HG03558 (cell line): ENCODE measurements around the gene SUPV3L1.

Source experiments
- ATAC-seq: cut with Tn5 transposase; IDR thresholded peaks from one replicate; pipeline ENCODE4 v1.9.1; 2021; ENCODE audit warnings: moderate number of reproducible peaks; ENCODE audit not compliant: unreplicated experiment; ENCODE audit errors: extremely low read depth

Gene SUPV3L1

DNA sequence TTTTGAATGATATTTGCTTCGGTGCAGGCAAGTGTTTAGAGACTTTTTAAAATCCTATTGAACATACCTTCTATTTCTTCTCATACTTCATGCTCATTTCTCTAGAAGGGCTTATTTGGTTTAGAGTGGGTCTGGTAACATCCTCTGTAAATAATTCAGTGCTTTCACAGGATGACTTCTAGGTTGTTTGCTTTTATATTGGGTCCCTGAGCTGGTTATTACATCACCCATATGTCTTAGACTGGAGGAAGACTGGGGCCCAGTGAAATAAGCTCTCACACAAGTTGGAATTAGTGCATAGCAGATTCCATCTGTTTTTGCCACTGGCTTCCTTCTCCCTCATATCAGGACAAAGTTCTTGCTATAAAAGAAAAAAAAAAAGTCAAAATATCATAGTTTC, 6.5 kb downstream of the SUPV3L1 start:
- no peak for ATAC-seq

DNA sequence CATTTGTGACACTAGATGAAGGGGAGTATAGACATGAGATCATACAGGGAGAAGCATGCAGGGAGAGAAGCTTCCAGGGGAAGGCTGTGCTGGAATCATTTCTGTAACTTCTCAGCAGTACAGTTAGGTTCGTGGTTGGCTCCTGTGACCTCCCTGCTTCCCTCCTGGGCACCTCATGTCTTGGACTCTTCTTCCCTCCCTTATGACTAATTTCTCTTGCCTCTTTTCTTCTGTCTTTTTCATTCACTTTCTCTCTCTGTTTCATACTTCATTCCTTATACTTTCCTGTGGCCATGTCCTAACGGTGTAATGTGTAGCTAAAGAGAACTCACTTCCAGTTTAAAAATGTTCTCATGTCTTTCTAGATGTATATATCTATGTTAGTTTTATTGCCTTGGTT, 21.0 kb downstream of the SUPV3L1 start:
- no peak for ATAC-seq

DNA sequence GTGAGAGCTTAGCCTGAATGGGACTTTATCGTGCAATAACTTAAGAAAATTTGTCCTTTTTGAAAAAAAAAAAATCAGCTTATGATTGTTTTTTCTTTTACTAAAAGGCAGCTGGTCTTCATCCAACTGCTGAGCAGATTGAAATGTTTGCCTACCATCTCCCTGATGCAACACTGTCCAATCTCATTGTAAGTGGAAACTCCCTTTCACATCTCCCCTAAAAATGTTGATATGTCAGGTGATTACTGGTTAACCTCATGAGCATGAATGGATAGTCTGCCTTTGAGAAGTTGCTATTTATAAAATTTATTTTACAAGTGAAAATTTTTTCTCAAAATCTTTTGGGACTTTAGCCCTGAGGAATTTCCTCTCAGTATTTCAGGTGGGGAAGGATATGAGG, 22.3 kb downstream of the SUPV3L1 start:
- ATAC-seq: no peak

DNA sequence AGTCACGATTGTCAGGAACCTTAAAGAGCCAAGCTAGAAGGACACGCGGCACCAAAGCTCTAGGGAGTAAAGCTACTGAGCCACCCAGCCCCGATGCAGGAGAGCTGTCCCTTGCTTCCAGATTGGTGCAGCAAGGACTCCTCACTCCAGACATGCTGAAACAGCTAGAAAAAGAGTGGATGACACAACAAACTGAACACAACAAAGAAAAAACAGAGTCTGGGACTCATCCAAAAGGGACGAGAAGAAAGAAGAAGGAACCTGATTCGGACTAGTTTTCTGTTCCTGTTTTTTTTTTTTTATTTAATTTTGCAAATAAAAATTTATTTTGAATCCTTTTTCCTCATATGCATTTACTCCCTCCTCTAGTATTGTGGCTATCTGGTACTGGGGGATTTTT, 28.7 kb downstream of the SUPV3L1 start:
- ATAC-seq: no peak

DNA sequence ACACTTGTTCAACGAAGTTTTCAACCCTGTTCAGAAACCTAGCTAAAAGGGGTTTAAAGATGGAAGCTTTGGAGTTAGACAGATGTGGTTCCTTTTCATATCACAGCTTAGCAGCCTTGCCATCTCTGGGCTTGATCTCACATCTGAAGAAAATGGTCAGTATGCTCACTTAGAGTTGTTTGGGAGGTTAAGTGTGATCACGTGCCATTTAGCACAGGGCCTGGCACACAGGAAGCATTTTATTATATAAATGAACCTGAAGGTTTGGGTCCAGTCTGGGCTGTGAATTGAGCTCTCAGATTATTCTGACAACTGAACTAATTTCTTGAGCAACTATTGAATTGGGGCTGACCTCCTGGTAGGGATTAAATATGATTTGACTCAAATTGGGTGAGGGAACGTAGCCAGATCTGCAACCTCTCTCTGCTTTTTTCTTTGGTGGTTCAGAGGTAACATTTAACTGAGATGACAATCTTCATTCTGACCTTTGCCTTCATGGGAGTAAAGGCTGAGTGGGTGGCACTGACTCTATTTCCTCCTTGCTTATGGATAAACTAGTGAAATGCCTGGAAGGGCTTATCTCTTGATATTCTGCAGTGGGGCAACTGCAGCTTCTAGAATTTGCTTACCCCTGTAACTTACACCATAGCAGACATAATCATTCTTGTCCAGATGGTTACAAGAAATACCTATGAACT, 29.9 kb downstream of the SUPV3L1 start:
- no peak for ATAC-seq

DNA sequence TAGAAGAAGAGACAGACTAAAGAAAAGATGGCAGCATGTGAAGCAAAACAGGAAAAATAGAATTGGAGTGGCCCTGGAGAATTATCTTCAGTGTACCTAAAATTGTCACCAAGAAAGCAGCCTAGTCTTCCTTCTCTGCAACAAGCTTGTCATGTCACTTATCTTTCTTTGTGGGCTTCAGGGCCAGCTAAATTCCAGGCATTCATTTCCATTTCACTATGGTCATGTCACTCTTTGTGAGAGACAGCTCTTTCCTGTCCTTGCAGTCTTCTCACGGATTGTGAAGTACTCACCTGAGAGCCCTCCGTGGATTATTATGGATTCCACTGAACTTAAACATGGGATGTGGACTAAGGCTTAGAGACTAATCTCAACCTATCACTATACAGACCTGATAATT, 31.1 kb downstream of the SUPV3L1 start:
- ATAC-seq: no peak

DNA sequence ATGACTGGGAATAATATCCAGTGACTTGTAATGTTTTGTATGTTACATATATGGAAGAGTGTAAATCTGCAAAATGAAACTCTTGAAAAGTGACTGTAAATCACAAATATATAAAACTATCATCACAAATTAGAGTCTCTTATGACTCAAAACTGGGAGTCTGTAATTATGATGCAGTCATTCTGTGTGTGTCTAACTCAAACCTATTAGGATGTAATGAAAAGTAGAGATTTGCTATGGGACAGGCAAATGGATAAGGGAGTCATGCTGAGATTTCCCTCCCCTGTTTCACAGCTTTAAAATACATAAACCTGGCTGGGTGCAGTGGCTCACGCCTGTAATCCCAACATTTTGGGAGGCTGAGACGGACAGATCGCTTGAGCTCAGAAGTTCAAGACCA, 31.5 kb downstream of the SUPV3L1 start:
- ATAC-seq: no peak

DNA sequence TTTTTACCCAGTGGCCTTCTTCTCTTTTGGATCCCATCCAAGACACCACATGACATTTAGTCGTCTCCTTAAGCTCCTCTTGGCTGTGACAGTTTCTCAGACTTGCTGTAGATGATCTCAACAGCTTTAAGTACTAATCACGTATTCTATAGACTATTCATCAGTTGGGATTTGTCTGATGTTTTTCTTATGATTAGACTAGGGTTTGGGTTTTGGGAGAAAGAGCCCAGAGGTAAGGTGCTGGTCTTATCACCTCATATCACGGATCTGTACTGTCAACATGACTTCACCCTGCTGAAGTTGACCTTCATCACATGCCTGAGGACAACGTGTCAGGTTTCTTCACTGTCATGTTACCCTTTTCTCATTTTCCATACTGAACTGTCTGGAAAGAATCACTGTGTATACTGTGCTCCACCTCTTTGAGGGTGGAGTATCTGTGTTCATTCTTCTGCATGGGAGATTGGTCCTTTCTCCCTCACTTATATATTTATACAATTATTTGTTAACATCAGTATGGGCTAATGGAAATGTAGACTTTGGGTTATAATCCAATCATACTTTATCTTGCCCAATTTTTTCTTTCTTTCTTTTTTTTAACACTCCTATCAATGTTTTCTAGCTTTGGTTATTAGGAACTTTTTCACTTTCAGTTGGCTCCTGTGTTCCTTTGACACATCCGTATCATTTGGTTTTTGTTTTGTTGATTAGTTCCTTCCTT, 33.7 kb downstream of the SUPV3L1 start:
- no peak for ATAC-seq

DNA sequence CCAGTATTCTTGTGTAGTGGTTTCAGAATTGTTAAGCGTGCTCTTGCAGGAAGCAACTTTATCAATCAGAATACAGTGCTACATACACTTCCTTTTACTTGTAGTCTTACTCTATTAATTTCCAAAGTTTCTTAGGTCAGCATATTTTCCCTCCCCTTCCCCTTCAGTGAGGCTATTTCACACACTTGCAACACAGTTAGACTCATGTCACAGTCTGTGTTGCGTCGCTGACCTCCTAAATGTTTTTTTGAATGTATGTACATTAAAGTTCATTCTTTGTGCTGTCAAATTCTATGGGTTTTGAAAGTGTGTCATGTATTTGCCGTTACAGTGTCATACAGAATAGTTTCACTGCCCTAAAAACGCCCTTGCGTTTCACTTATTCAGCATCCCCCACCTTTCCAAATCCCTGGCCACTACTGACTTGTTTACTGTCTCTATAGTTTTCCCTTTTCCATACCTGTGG, 34.7 kb downstream of the SUPV3L1 start:
- ATAC-seq: no peak

DNA sequence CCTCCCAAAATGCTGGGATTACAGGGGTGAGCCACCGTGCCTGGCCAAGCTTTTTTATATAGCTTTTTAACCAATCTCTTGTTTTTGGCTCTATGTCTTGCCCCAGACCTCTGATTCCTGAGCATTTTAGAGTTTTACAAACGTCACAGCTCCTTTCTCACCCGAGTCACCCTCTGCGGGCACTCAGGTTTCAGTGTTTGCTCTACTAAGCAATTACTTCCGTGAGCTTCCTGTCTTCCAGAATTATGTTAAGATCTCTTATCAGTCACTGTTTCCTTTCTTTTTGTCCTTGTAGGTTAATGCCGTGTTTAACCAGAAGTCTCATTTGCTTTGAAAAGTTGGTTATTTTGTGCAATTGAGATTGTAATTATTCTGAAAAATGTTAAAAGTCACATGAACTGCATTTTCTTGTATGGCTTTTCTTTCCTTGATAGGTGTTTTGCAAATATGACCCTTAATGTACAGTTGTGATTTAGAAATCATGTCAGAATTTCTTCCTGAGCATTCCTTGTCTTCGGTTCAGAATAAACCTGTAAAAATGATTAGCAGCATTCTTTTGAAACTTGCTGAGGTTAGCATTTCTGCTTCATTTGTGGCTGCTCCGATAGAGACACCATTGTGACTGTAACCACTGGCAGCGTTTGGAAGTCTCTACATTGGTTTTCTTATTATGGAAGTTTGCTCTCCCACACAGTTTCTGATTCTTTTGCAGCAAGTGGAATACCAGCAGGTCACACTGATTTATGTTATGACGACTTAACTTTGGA, 35.6 kb downstream of the SUPV3L1 start:
- no peak for ATAC-seq

DNA sequence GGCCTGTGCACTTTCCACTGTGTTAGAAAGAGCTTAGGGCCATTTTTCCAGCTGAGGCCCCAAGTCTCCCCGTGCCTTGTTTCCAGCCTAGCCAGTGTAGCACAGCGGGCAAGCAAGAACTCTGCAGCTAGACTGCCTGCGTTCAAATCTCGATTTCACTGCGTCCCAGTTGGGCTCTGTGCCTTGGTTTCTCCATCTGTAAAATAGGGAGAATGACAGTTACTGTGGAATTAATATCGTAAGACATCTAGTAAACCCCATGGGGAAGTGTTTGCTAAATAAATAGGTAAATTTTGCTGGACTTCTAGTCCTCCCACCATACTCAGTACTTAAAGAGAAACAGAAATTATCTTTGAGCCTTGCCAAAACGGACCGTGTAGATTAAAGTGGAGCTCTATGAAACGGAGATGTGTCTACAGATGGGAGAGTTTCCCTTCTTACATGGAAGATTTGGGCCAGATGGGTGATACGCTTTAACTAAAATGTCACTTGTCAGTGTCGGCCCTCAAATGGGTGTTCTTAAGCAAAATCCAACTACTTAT, 36.6 kb downstream of the SUPV3L1 start:
- ATAC-seq: no peak

DNA sequence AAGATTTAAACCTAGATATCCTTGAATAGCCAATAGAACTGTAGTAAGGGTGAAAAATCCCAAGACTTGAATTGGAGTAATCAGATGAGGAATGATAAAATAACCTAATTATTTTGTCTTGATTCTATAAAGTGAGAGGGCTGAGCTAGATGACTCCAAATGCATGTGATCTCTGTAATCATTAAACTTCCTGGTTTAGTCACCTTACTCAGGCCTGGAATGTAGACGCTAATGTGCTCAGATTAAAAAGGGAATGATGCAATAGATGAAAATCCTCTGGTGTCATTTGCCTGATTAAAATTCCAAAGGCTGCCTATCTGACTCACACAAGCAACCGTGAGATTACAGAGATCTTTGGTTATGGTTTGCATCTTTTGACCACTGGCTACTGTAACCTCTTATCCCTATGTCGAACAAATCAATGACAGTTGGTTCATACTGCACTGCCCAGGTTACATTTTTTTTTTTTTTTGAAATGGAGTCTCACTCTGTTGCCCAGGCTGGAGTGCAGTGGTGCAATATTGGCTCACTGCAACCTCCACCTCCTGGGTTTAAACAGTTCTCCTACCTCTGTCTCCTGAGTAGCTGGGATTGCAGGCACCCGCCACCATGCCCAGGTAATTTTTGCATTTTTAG, 37.2 kb downstream of the SUPV3L1 start:
- ATAC-seq: no peak

DNA sequence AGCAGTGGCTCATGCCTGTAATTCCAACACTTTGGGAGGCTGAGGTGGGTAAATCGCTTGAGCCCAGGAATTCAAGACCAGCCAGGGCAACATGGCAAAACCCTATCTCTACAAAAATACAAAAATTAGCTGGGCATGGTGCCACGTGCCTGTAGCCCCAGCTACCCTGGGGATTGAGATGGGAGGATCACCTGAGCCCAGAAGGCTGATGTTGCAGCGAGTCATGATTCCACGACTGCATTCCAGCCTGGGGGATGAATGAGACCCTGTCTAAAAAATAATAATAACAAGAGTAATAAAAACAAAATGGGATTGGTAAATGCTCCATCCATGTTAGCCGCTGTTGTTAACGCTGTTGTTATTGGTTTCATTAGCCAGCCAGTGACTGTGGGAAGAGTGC, 38.8 kb downstream of the SUPV3L1 start:
- no peak for ATAC-seq

DNA sequence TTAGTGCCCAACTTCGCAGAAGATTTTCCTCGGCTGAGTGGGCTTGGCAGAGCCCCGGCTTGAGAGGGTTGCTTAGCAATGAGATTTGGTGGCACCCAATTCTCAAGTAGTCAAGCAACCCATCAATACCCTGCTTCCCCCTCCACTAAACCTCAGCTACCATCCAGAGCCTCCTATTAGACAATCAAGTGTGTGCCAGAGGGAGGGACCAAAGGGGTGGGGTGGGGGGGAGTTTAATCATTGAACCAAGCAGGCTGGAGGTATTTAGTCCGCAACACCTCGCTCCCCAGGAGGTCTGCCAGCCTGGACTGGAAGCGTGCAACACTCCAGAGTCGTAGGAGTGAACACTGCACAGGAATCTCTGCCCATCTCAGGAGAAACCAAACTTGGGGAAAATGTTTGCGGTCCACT, 40.0 kb downstream of the SUPV3L1 start, which contains the start of gene HKDC1:
Gene HKDC1, plus strand, starts transcription at position 292 of the 411 bp plus-strand sequence. Its CDS starts 104 bp downstream, at position 396.
- no peak for ATAC-seq

DNA sequence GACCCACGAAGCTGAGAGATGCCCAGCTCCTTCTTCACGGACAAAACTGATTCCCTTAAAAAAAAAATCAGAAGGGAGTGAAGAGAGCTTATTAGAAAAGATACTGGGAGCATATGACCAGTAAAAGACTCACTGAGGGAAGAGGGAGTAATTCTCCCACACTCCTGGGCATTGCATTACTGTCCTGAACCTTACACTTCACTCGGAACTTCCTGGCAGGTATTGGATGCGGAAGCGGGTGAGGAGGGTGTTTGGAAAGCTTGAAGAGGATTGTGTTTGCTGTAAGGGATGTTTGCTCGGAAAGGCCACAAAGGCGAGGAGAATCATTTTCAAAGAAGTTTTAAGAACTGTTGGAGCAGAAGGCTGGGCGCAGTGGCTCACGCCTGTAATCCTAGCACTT, 40.5 kb downstream of the SUPV3L1 start:
- no peak for ATAC-seq

DNA sequence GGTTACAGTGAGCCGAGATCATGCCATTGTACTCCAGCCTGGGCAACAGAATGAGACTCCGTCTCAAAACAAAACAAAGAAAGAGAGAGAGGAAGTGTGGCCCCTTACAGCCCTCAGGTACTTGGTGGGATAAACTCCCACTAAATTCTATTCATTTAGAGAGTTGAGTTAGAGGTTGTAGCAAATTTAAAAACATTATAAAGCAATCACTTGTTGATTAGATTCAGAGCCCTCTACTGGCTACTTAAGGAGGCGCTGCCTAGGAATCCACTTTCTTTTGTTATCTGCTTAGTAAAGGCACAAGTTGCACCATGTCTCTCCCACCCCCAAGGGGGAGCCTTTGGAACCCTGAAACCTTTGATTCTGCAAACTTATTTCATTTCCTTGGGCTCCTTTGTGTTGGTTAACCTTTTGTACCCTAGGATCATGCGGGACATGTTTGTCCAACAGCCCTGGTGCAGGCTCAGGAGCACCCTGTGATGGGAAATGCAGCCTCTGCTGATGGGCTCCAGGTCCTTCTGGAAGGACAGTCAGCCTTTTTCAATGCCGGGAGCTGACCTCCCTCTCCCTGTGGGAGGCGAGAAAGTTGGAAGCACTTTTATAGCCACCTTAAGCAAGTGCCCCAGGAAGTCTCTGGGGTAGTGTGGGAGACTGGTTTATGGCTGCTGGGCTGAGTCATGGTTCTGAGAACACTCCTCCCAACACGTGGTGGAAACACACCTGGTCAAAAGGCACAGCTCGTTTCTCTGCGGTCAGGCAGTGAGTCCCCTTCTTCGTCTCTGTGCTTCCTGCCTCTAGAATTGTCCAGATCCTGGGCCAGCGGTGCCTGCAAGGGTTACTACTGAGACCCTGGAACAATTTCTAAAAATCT, 42.4 kb downstream of the SUPV3L1 start:
- ATAC-seq: peak; percentile 96

DNA sequence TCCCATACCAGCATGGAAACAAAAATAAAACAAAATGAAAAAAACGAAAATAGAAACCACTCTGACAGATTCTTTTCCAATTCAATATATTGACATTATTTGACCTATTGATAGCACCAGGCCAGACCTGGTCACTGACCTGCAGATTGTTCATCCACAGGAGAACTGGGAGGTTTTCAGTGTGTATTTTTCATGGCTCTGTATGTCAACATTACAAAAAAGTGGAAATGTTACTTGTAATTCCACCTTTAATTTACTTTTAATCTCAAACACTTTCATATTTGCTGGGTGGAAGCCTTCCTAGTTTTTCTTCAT, 43.0 kb downstream of the SUPV3L1 start:
- peak; percentile 6 for ATAC-seq

DNA sequence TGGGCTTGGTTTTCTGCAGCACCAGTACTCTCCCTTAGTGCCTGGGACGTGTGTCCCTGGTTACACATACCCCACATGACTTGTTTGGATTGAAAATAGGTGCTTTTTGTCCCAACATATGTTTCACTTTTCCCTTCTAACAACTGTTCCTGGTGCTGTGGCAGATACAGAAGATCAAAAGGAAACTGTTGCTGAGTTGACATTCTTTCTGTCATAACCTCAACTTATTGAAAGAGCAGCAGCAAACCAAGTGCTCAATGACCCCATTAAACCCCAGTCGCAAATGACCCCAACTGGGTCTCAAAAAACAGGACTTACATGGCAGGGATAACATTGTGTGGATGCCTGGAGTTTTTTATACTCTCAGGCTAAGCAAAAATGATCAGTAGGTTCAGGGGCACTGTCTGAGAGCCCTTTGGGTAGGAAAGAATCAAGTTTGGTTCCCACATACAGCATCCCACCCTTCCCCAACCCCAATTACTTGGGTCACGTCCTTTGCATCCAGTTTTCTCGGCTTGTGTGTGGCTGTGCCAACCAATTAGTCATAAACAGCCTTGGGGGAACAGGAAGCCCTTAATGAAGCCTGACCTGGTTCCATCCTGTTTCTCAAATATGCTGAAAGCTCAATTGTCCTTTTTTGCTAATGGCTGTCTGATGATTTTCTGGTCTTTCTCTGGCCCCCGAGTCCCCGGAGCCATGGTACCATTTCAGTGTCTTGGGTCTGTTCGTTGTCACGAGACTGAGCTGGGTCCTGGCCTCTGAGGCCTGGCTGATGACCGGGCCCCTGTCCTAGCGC, 45.0 kb downstream of the SUPV3L1 start:
- no peak for ATAC-seq

DNA sequence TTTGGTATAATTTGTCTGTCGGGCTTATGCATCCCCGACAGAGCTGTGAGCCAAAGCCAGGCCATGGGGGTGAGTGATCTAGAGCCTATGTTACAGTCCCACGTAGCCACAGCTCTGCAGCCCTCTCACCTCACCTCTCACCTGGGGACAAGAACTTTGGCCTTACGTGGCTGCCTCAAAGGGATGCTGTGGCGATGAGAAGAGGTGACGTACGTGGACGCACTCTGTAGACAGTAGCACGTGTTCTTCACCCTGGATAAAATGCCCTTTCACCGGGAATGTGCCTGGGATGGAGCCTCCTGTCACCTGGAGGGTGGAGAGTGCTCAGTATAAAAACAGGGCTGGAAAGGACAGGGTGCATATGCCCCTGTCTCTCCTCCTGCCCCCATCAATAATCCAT, 45.6 kb downstream of the SUPV3L1 start:
- ATAC-seq: no peak
